GF-D8 (cell line): ENCODE data around the gene BMP7.

Source experiments
- DNase-seq: peaks from one replicate; lab custom pipeline; 2025; lab: John Stamatoyannopoulos, UW

Gene BMP7

GRCh38 chr20:57189713-57190112 lies 76.7 kb downstream of the BMP7 start:
- no peak for DNase-seq

GRCh38 chr20:57188576-57189079 lies 77.8 kb downstream of the BMP7 start:
- DNase-seq, result no peak

GRCh38 chr20:57188056-57188455 lies 78.4 kb downstream of the BMP7 start:
- DNase-seq, result no peak

GRCh38 chr20:57187068-57187634 lies 79.3 kb downstream of the BMP7 start:
- no peak for DNase-seq

GRCh38 chr20:57186192-57186591 lies 80.2 kb downstream of the BMP7 start:
- DNase-seq, result no peak

- no peak for DNase-seq
Observed at GRCh38 chr20:57185188-57185743, 81.2 kb downstream of the BMP7 start.

GRCh38 chr20:57183457-57184009 lies 82.9 kb downstream of the BMP7 start:
- DNase-seq, result no peak

GRCh38 chr20:57181639-57182038 lies 84.8 kb downstream of the BMP7 start:
- DNase-seq, result no peak

GRCh38 chr20:57180954-57181353 lies 85.5 kb downstream of the BMP7 start:
- DNase-seq, result no peak

GRCh38 chr20:57180387-57180786 lies 86.1 kb downstream of the BMP7 start:
- DNase-seq, result no peak

- no peak for DNase-seq
Observed at GRCh38 chr20:57179265-57179664, 87.2 kb downstream of the BMP7 start.

GRCh38 chr20:57178582-57179111 lies 87.8 kb downstream of the BMP7 start:
- DNase-seq, result no peak

- DNase-seq, result no peak
Observed at GRCh38 chr20:57177636-57178280, 88.7 kb downstream of the BMP7 start.

- DNase-seq, result no peak
Observed at GRCh38 chr20:57176842-57177241, 89.6 kb downstream of the BMP7 start.

- no peak for DNase-seq
Observed at GRCh38 chr20:57175397-57176010, 90.9 kb downstream of the BMP7 start.

- DNase-seq, result no peak
Observed at GRCh38 chr20:57174737-57175136, 91.7 kb downstream of the BMP7 start.

GRCh38 chr20:57173986-57174385 lies 92.5 kb downstream of the BMP7 start:
- DNase-seq, result no peak

GRCh38 chr20:57173041-57173440 lies 93.4 kb downstream of the BMP7 start:
- DNase-seq, result no peak

GRCh38 chr20:57170343-57170742 lies 96.1 kb downstream of the BMP7 start:
- no peak for DNase-seq

GRCh38 chr20:57169162-57169561 lies 97.3 kb downstream of the BMP7 start:
- DNase-seq, result no peak

- DNase-seq, result no peak
Observed at GRCh38 chr20:57167971-57168701, 98.3 kb downstream of the BMP7 start.

- DNase-seq, result no peak
Observed at GRCh38 chr20:57167292-57167655, 99.2 kb downstream of the BMP7 start.
